GM18498 (cell line): Measurements from ENCODE around the gene TBL1XR1.

ENCODE experiments used
- ATAC-seq: cut with Tn5 transposase; IDR thresholded peaks from one replicate; pipeline ENCODE4 v1.9.1; 2021; ENCODE audit warnings: mild to moderate bottlenecking, moderate library complexity; ENCODE audit not compliant: unreplicated experiment

The TBL1XR1 gene

DNA sequence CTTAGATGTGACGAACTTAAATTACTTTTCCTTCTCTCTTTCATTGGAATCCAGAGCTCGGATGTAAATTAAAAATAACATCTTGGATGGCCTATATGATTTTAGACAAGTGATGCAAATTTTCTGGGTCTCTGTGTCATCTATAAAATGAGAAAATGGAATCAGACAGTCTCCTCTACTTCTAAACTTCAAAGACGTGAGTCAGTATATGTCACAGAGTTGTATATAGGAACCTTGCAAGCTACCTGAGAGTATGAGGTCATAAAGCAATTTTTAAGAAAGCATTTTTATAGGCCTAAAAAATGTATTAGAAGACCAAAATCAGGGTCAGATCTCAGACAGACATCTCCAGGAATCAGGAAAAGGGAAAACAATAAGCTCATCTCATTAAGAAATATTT lies 128.3 kb downstream of the TBL1XR1 start:
- ATAC-seq, result no peak

DNA sequence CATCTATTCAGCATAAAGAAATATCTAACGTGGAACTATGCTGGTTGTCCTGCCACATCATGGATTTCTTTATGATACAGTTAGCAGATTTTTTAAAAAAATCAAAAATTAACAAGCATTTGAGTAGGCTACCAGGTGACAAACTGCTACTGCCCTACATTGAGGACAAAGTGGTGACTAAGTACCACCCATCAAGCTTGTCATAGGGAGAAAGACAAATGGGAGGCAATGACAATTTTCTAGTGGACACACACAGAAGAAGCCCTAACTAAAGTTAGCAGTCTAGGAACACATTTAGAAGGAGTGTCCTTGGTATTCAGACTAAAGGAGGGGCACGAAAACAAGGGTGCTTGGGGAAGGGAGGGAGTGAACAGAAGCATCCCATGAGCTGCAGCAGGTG lies 131.2 kb downstream of the TBL1XR1 start:
- ATAC-seq, result no peak

DNA sequence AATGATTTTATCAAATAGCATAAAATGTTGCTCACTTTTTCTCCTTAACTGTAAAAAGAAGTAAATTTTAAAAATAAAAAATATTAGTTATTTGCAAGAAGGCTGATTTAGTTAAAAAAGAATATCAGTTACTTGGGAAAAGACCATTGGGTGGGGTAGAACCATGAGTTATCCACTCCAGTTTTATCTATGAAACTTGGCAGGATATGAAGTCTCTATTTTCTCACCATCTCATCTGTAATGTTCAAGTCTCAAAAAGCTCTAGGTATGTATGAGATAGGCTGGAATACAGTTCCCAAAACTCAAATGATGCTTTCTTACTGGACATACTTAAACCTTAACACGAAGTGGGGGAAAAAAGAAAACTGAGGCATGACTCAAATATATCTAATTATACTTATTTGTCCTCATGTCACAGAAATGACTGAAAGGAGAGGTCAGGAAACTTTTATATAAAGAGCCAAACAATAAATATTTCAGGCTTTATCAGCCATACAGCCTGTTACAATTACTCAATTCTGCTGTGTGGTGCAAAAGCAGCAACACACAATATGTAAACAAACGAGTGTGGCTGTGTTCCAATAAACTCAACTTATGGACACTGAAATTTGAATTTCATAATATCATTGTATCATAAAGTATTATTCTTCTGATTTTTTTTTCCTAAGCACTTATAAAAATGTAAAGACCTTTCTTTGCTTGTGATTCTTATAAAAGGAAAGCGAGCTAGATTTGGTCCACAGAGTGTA lies 131.8 kb downstream of the TBL1XR1 start:
- no peak for ATAC-seq

GRCh38 chr3:177062052-177062732 lies 135.1 kb downstream of the TBL1XR1 start:
- no peak for ATAC-seq

DNA sequence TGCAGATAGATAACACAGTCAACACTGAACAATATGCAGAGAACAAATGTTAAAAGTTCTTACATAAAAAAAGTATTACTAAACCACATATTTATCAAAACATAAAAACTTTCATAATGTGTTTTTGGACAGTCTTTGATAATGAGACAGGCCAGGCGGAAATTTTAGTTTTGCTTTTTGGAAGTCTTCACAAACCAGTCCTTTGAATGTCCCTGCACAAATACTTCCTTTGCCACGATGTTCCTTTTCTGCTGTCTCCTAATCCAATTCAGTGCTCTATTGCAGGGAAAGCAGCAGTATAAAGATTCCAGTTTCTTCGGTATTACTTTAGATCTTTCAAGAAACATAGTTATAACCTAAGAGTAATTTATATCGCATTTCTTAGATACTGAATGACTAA lies 135.9 kb downstream of the TBL1XR1 start:
- ATAC-seq, result no peak

DNA sequence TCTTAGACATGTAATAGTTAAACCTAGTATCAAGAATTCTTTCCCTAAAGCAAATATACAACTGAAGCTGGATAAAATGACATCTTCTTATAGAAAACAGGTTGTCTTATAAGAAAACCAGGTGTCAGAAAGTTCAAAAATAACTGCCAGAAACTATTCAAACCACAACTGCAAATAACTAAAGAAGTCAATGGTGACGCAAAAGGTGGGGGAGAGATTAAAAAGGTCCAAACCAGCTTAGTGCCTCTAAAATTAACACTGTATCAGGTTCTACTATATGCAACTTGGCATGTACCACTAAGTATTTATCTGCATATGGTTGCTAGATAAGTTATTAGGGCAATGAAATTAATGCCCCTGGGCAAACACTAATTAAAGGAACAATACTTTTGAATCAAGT lies 136.8 kb downstream of the TBL1XR1 start:
- no peak for ATAC-seq

DNA sequence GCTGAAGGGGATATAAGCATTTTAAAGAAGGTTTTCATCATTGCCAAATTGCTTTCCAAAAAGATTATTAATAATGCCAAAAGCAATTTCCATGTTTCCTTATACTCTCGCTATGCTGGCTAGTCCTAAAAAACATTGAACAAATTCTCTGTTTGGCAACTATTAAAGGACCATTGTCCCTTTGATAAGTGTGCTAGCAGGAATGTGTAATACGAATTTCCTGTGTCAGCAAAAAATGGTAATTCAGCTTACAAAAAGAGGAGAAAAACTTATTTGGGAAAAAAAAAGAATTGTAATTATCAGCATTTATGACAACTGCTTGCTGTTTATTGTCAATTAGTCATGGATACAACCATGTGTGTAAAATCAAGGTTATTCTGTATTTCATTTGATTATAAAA lies 138.6 kb downstream of the TBL1XR1 start:
- ATAC-seq, result no peak

GRCh38 chr3:177057768-177058167 lies 139.5 kb downstream of the TBL1XR1 start:
- ATAC-seq, result peak; percentile 96

DNA sequence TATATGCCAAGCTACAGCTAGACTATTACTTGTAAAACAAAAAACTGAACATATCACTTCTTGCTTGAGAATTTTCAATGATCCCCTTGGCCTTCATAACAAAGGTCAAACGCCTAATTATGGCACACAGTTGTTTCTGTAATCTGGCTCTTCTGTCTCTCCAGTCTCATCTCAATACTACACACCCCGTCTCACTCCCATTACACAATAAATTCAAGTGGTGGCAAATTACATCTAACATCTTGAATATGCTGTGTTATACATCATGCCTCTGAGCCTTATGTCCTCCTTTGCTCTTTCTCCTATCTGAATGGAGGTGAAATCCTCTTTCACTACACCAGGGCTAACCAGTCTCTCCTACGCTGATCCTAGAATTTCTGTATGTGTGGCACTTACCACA lies 140.4 kb downstream of the TBL1XR1 start:
- ATAC-seq, result no peak

GRCh38 chr3:177055605-177056571 lies 141.4 kb downstream of the TBL1XR1 start:
- ATAC-seq, result no peak

DNA sequence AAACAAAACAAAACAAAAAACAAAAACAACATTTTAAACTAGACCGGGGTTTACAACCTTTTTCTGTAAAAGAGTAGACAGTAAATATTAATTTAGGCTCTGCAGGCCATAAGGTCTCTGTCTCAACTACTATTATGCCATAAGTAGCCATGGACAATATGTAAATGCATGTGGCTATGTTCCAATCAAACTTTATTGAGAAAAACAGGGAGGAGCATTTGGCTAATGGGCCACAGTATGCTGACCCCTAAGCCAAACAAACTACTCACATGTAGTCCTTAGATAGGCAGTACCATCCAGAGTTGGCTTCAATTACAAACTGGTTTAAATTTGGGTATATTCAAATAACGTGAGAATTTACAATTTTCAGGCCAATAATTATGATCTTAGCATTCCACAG lies 144.2 kb downstream of the TBL1XR1 start:
- ATAC-seq, result no peak

DNA sequence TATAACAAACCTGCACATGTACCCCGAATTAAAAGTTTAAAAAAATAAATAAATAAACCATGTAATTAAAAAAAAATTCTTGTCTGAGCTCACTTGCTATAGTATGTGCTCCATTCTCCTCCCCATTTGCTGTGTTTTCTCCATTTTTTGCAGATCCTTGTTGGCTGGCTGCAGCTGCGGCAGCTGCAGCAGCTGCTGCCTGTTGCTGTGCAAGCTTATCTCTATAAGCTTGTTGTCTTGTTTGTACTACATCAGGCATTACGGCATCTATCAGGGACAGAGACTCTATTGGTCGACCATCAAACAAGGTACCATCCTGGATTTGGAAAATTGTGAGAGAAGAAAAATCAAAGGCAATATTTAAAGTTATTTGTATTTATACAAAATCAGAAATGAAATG lies 145.9 kb downstream of the TBL1XR1 start:
- ATAC-seq, result no peak

GRCh38 chr3:177050501-177051237 lies 146.6 kb downstream of the TBL1XR1 start:
- peak; percentile 64 for ATAC-seq

DNA sequence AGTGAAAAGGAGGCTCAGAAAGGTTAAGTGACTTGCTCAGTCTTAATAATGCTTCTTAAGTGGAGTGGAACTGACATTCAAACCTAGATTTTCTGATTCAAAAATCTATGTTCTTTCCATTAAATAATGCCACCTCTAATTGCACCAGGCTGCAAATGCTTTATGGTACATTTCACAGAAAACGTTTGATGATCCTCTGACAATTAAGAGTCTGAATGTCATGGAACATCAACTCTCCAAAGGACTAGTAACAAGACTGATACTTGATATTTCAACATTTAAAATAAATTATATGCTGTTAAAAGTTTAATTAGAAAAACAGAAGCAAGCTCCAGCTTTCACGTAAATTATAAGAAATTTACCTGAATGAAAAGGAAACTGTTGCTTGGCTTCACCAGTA lies 151.5 kb downstream of the TBL1XR1 start:
- no peak for ATAC-seq

GRCh38 chr3:177045222-177045621 lies 152.1 kb downstream of the TBL1XR1 start:
- no peak for ATAC-seq

- peak; percentile 65 for ATAC-seq
Observed at GRCh38 chr3:177041730-177042551, 155.3 kb downstream of the TBL1XR1 start.

GRCh38 chr3:177041021-177041729 lies 156.1 kb downstream of the TBL1XR1 start:
- ATAC-seq, result no peak

DNA sequence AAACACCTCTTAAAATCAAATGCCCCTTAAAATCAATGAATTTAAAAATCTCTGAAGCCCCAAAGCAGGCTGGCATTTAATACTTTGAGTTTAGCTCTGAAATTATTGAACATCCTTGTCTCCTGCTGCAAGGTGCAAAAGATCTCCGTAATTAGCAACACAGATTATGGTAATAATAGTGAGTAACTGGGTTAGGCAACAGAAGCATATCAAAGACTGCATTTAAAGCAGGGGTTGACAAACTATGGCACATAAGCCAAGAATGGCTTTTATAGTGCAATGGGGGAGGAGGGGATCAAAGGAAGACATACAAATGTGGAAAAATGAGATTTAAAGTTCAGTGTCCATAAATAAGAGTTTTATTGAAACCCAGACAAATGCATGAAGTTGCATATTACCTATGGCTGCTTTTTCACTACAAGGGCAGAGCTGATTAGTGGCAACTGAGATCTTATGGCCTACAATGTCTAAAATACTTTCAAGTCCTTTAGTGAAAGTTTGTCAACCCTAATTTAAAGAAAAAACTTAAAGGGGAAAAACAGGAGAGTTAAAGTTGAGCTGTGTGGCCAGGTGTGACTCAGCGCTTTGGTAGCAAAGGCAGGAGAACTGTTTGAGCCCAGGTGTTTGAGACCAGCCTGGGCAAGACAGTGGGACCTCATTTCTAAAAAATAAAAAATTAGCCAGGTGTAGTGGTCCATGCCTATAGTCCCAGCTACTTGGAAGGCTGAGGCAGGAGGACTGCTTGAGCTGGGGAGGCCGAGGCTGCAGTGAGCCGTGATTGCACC lies 157.6 kb downstream of the TBL1XR1 start:
- no peak for ATAC-seq
